KMS-11 (cell line): Measurements from ENCODE around the gene SNX30.

Source experiments
- H2AFZ ChIP-seq: fragments of 200-600 bp; sonication (generic); 2 replicates; pipeline ENCODE4 v1.6.1; 2016; ENCODE audit warnings: antibody characterized with exemption, mixed run types, low read depth
- H3K27ac ChIP-seq: fragments of 200-600 bp; sonication (generic); 2 replicates; pipeline ENCODE4 v1.6.1; 2016; ENCODE audit warnings: mild to moderate bottlenecking, mixed run types
- H3K27me3 ChIP-seq: fragments of 200-600 bp; sonication (generic); 2 replicates; pipeline ENCODE4 v1.6.1; 2017; ENCODE audit warnings: mild to moderate bottlenecking, low read depth, mixed run types, moderate library complexity; ENCODE audit not compliant: insufficient read depth
- H3K36me3 ChIP-seq: fragments of 200-600 bp; sonication (generic); 2 replicates; pipeline ENCODE4 v1.6.1; 2017; ENCODE audit warnings: mild to moderate bottlenecking, mixed run types; ENCODE audit not compliant: insufficient read depth
- H3K4me1 ChIP-seq: fragments of 200-600 bp; sonication (generic); 2 replicates; pipeline ENCODE4 v1.6.1; 2016; ENCODE audit warnings: mild to moderate bottlenecking, low read depth, mixed run types; ENCODE audit not compliant: poor library complexity, severe bottlenecking
- H3K4me2 ChIP-seq: fragments of 200-600 bp; sonication (generic); 2 replicates; pipeline ENCODE4 v1.7.0; 2016; ENCODE audit warnings: mild to moderate bottlenecking, mixed run types
- H3K4me3 ChIP-seq: fragments of 200-600 bp; sonication (generic); IDR thresholded peaks from 2 replicates; pipeline ENCODE4 v1.6.1; 2017; ENCODE audit warnings: low read depth, low read length, mixed read lengths; ENCODE audit not compliant: insufficient read depth
- H3K79me2 ChIP-seq: fragments of 200-600 bp; sonication (generic); 2 replicates; pipeline ENCODE4 v1.6.1; 2016; ENCODE audit warnings: low read depth, mixed run types; ENCODE audit not compliant: insufficient read depth
- H3K9ac ChIP-seq: fragments of 200-600 bp; sonication (generic); 2 replicates; pipeline ENCODE4 v1.6.1; 2016; ENCODE audit warnings: mild to moderate bottlenecking, mixed run types
- H4K20me1 ChIP-seq: fragments of 200-600 bp; sonication (generic); 2 replicates; pipeline ENCODE4 v1.6.1; 2016; ENCODE audit warnings: mild to moderate bottlenecking, mixed run types; ENCODE audit not compliant: insufficient read depth
- TF ChIP-seq, protein P1 (sequence below): fragments of 200-600 bp; sonication (generic); conservative IDR thresholded peaks from 2 replicates; pipeline ENCODE4 v1.6.1; 2017; ENCODE audit warnings: low read depth, mild to moderate bottlenecking, antibody characterized with exemption, low read length, moderate library complexity, mixed read lengths

The SNX30 gene

DNA sequence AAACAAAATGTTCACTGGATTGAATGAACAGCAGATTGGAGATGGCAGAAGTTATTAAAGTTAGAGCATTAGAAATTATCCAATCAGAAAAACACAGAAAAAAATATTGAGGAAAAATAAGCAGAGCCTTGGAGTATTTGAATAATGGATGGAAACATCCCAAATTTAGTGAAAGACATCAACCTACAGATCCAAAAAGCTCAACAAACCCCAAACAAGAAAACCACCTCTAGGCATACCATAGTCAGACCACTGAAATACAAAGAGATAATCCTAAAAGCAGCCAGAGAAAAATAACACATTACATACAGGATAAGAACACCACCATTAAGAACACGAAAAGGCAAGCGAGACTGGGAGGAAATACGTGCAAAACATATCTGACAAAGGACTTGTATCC lies 37.9 kb upstream of the SNX30 start:
- Histone ChIP-seq H3K4me2 (no peak overlapping the region), H3K27ac (no peak overlapping the region), H3K9ac (no peak overlapping the region), H3K79me2 (peaks cover 52% of the 10 kb centered on the region), H2AFZ (no peak overlapping the region), H3K36me3 (peaks cover 5% of the 10 kb centered on the region; the same call in 1 of the 2 replicates), H3K4me3 (no peak overlapping the region), H3K27me3 (no peaks in the 10 kb centered on the region), H4K20me1 (no peaks in the 10 kb centered on the region; the same call in 1 of the 2 replicates), H3K4me1 (peaks cover 8% of the 10 kb centered on the region)
- TF ChIP-seq, protein P1, sequence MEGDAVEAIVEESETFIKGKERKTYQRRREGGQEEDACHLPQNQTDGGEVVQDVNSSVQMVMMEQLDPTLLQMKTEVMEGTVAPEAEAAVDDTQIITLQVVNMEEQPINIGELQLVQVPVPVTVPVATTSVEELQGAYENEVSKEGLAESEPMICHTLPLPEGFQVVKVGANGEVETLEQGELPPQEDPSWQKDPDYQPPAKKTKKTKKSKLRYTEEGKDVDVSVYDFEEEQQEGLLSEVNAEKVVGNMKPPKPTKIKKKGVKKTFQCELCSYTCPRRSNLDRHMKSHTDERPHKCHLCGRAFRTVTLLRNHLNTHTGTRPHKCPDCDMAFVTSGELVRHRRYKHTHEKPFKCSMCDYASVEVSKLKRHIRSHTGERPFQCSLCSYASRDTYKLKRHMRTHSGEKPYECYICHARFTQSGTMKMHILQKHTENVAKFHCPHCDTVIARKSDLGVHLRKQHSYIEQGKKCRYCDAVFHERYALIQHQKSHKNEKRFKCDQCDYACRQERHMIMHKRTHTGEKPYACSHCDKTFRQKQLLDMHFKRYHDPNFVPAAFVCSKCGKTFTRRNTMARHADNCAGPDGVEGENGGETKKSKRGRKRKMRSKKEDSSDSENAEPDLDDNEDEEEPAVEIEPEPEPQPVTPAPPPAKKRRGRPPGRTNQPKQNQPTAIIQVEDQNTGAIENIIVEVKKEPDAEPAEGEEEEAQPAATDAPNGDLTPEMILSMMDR = no peak

DNA sequence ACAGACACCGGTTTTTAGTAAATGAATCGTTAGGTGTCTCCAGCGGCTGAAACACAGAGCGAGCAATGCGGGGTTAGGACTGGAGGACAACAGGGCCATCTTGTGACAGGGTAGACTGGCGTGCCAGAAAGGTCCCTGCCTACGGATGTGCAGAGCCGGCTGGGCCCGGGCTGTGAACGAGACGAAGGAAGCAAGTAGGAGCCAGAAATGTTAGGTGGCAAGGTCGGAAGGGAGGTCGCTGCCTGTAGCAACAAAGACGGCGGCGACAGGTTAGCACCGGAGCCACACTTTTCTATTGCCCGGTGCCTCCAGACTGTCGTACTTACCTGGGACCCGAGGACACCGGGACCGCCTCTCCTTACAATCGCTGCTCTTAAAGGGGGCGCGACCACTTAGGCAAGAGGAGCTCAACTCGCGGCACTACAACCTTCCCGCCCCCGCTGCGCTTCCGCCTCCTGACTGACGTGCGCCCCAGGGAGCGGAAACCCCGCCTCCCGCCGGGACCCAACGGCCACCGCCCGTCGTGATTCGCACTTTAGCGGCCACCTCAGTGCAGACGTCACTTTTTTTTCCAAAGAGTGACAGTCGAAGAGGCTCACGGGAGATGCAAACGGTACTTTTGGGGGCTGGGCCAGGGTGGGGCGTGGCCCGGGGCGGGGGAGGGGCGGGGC lies 32.8 kb upstream of the SNX30 start, which contains the start of gene INIP:
Gene INIP, minus strand, starts transcription at position 457 of the 671 bp plus-strand sequence. CDS start 1,632 bp downstream, outside the sequence.
- Histone ChIP-seq H3K9ac (peak within 1 kb of the TSS; percentile 66), H3K36me3 (no peaks in the 10 kb centered on the region), H4K20me1 (no peaks in the 10 kb centered on the region), H3K4me1 (peaks cover 30% of the 10 kb centered on the region), H2AFZ (peak within 1 kb of the TSS; percentile 88), H3K4me2 (peak within 1 kb of the TSS; percentile 82), H3K4me3 (no peak within 1 kb of the TSS), H3K27ac (peak within 1 kb of the TSS; percentile 59), H3K27me3 (no peaks in the 10 kb centered on the region), H3K79me2 (peaks cover 35% of the 10 kb centered on the region)
- TF ChIP-seq, protein P1 = no peak

DNA sequence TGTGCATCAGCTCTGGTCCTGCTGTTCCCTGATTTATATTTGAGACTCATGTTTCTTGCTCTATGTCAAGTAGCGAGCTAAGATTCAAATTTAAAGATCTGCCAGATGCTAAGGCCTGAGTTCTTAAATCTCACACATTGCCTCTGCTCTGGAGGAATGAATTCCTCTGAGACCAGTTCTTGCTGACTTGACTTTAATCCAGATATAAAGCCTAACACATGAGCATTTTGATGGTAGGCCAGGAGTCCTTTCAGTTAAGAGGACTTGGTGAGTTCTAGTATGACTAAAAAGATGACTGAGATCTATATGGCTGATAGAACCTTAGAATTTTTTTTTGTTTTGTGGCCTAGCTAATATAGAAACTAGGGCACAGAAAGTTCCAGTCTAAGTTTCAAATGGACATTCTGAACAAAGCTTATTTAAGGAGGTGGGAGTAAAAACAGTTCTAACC lies 31.3 kb upstream of the SNX30 start:
- Histone ChIP-seq H2AFZ (no peak overlapping the region), H3K4me2 (no peak overlapping the region), H3K9ac (no peak overlapping the region), H4K20me1 (no peaks in the 10 kb centered on the region), H3K4me3 (no peak overlapping the region), H3K36me3 (no peaks in the 10 kb centered on the region), H3K4me1 (peaks cover 30% of the 10 kb centered on the region), H3K27ac (no peak overlapping the region), H3K79me2 (peaks cover 20% of the 10 kb centered on the region), H3K27me3 (no peaks in the 10 kb centered on the region)
- TF ChIP-seq, protein P1 = no peak

DNA sequence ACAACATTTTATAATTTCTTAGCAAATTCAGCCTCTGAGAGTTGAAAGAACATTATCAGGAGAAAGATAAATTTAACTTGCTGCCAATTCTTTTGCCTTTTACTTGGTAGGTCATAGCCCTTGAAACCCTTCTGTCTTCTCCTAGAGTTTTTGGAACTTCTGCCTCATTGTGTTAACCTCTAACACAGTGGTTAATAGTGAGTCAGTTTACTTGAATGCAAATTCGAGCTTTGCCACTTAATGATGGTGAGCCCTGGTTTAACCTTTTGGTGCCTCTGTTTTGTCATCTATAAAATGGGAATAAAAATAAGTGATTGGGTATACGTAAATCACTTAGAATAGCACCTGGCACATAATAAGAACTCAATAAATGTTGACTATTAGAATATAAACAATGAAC lies 30.9 kb upstream of the SNX30 start:
- H2AFZ ChIP-seq = no peak overlapping the region
- no peak overlapping the region for H3K9ac ChIP-seq
- no peak overlapping the region for H3K4me2 ChIP-seq
- no peaks in the 10 kb centered on the region for H3K27me3 ChIP-seq
- no peaks in the 10 kb centered on the region for H3K36me3 ChIP-seq
- H3K27ac ChIP-seq = no peak overlapping the region
- H3K79me2 ChIP-seq = peaks cover 18% of the 10 kb centered on the region
- TF ChIP-seq, protein P1 = no peak
- peaks cover 30% of the 10 kb centered on the region for H3K4me1 ChIP-seq
- H4K20me1 ChIP-seq = no peaks in the 10 kb centered on the region
- H3K4me3 ChIP-seq = no peak overlapping the region
